Renal cortex interstitium (tissue), 15 donors: ENCODE results near the gene JPH4. TPM values are rescaled to one million over a fixed set of nuclear protein-coding genes. Genes with fewer than 3 reads are reported as not detected.

Source experiments
- DNase-seq, 11 donors: peaks; one replicate each; pipeline ENCODE4 v3.0.0-alpha.2; 2013; ENCODE audit warnings: low read depth in 9 of 11, low spot score in 4 of 11; ENCODE audit errors: extremely low read depth in 1 of 11
- long read RNA-seq, 16 experiments: transcript quantifications; one replicate each; lab custom pipeline, GENCODE V29; 2026
- polyA plus RNA-seq, 3 donors: library from polyadenylated mRNA; unstranded; fragments of 120-200 nt; gene quantifications; one replicate each; pipeline ENCODE4 v1.2.1, GENCODE V29; 2013; ENCODE audit not compliant: insufficient read length in 3 of 3

JPH4 gene
- polyA plus RNA-seq, result 10 to 100 TPM; 10.7 to 14.1 (median 11.6) TPM
- long read RNA-seq, donor 1, result 0 reads
- long read RNA-seq, donor 2, full-length matches to known transcripts, result 3 of 3 reads
- long read RNA-seq, donor 2, partial matches to known transcripts, result 0 of 3 reads
- long read RNA-seq, donor 2, other reads (novel, unspliced or antisense), result 0 of 3 reads
- long read RNA-seq, donor 3, full-length matches to known transcripts, result 5 of 10 reads
- long read RNA-seq, donor 3, partial matches to known transcripts, result 5 of 10 reads
- long read RNA-seq, donor 3, other reads (novel, unspliced or antisense), result 0 of 10 reads
- long read RNA-seq, donor 4, full-length matches to known transcripts, result 2 of 2 reads
- long read RNA-seq, donor 4, partial matches to known transcripts, result 0 of 2 reads
- long read RNA-seq, donor 4, other reads (novel, unspliced or antisense), result 0 of 2 reads
- long read RNA-seq, donor 5, result 0 reads
- long read RNA-seq, donor 6, full-length matches to known transcripts, result 2 of 2 reads
- long read RNA-seq, donor 6, partial matches to known transcripts, result 0 of 2 reads
- long read RNA-seq, donor 6, other reads (novel, unspliced or antisense), result 0 of 2 reads
- long read RNA-seq, donor 7, partial matches to known transcripts, result 0 of 1 reads
- long read RNA-seq, donor 7, other reads (novel, unspliced or antisense), result 0 of 1 reads
- long read RNA-seq, donor 8, result 0 reads
- long read RNA-seq, donor 9, full-length matches to known transcripts, result 2 of 2 reads
- long read RNA-seq, donor 9, partial matches to known transcripts, result 0 of 2 reads
- long read RNA-seq, donor 9, other reads (novel, unspliced or antisense), result 0 of 2 reads
- long read RNA-seq, donor 10, full-length matches to known transcripts, result 2 of 2 reads
- long read RNA-seq, donor 10, partial matches to known transcripts, result 0 of 2 reads
- long read RNA-seq, donor 10, other reads (novel, unspliced or antisense), result 0 of 2 reads
- long read RNA-seq, donor 11, full-length matches to known transcripts, result 4 of 4 reads
- long read RNA-seq, donor 11, partial matches to known transcripts, result 0 of 4 reads
- long read RNA-seq, donor 11, other reads (novel, unspliced or antisense), result 0 of 4 reads
- long read RNA-seq, donor 12, full-length matches to known transcripts, result 3 of 3 reads
- long read RNA-seq, donor 12, partial matches to known transcripts, result 0 of 3 reads
- long read RNA-seq, donor 12, other reads (novel, unspliced or antisense), result 0 of 3 reads
- long read RNA-seq, donor 13, result 0 reads
- long read RNA-seq, donor 14, full-length matches to known transcripts, result 1 of 1 reads
- long read RNA-seq, donor 14, partial matches to known transcripts, result 0 of 1 reads
- long read RNA-seq, donor 14, other reads (novel, unspliced or antisense), result 0 of 1 reads
- long read RNA-seq, donor 15, partial matches to known transcripts, result 0 of 1 reads
- long read RNA-seq, donor 15, other reads (novel, unspliced or antisense), result 0 of 1 reads
- long read RNA-seq, donor 16, full-length matches to known transcripts, result 3 of 15 reads
- long read RNA-seq, donor 16, partial matches to known transcripts, result 12 of 15 reads
- long read RNA-seq, donor 16, other reads (novel, unspliced or antisense), result 0 of 15 reads

DNA sequence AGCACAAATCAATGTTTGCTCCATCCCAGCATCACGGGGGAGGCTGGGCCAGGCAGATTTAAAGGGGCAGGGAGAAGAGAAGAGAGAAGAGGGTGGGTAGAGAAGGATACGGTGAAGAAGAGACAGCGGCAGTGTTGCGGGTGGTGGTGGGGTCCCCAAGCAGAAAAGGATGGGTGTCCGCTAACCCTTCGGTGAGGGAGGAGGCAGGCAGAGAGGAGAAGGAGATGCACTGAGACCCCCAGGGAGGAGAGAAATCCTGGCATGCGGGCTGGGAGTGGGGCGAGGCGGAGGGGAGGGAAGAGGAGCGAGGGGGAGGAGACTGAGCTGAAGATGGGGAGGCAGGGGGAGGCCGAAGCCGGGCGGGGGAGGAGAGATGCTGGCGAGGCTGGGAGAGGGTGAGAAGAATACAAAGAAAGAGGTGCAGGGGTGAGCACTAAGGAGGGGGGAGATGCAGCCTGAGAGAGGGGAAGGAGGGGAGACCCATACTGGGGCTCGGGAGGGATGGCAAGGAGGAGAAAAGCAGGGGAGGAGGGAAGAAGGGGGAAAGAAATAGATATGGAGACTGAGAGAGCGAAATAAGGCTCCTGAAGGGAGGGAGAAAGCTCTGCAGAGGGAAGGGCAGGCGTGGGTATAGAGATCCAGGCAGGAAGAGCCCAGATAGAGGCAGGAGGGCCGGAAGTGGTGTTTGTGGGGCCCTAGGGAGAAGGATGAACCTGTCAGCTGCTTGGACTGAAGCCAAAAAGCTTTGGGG lies at the start of gene JPH4:
JPH4 (minus strand) TSS at position 231 of the 751 bp plus-strand sequence. CDS start 1,337 bp downstream, outside the sequence.
- peak in 1 of 11 donors; percentile 43 for DNase-seq

DNA sequence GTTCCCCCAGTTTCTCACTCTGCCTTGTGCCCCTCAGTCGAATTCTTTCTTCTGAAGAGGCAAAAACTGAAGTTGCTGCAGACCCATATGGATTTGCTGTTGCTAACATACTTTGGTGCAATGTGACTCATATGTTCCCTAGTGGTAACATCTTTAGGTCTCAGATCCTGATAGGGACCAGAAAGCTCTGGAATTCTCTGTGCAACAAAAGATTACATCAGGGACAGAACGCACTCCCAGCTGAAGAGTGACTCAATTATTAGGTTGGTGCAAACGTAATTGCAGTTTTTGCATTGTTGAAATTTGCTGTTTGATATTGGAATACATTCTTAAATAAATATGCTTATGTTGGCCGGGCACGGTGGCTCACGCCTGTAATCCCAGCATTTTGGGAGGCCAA lies 49.4 kb upstream of the JPH4 start:
- DNase-seq, result no peak

DNA sequence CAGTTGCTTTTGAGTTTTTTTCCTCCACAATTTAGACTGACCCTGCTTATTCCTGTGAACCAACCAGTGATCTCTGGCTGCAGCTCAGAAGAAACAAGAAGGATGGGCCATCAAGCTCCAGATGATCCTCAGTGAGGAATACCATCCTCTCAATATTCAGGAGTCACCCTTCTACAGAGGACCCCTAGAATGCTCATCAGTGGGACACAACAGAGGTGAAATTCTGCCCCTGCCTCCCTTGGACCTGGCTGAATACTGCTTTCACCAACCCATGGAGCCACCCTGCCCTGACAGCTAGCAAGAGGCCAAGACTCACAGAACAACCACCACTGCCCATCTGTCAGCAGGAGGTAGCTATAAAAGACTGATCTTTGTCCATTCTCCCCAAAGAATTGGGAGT lies 48.4 kb upstream of the JPH4 start:
- no peak for DNase-seq

DNA sequence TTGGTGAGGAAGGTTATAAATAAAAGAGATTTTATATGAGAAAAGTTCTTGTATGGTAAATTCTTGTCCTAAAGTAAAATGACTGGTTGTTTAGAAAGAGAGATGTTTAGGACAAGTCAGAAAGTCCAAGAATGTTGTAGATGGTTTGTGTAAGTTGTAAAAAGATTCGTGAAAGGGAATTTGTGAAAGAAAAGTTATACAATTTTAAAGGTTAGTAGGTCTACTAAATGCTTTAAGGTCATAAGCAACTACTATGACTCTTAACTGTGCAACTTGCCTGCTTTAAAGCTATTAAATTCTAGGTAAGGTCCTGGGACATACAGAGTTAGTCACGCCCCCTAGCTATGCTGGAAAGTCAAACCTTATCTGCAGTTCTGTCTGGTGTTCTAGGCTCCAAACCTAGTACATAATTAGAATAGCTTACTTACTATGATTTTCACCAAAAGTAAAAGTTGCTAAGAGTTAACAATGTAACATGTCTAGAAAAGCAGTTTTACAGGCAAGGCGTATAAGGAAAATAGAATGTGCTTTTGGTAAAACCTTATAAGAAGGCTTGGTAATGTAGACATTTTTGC lies 46.3 kb upstream of the JPH4 start:
- no peak for DNase-seq

DNA sequence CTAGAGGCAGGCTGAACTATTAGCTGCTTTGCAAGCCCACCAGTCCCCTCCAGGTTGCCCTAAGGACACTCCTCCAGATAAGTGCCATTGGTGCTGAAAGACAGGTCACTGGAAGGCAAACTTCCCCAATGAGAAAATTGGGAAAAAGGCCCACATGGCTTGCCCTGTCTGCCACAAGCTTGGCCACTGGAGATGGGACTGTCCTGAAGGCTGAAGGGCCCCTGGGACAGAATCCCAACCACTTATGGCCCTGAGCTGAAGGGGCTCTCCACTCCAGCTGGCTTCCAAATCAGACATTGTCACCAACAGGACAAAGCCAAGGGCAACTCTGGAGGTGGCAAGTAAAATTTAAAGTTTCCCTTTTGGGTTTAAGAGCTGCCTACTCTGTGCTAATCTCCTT lies 45.4 kb upstream of the JPH4 start:
- DNase-seq, result no peak

DNA sequence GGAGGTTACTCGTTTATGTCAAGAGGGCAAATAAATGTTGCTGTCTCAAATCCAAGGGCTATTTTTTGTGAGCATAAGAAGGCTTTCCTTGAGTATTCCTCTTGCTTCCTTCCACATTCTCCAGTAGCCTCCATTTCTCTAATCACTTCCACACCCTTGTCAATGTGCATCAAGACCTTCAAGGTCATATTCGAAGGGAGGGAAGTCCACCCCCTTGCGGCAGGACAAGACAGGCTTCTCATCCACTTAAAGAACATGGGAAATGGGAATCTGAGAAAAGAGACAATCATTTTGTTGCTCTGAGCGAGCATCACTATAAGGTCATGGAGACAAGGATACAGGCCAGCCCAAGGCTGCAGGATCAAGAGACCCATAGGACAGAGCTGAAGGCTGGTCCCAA lies 44.4 kb upstream of the JPH4 start:
- no peak for DNase-seq

DNA sequence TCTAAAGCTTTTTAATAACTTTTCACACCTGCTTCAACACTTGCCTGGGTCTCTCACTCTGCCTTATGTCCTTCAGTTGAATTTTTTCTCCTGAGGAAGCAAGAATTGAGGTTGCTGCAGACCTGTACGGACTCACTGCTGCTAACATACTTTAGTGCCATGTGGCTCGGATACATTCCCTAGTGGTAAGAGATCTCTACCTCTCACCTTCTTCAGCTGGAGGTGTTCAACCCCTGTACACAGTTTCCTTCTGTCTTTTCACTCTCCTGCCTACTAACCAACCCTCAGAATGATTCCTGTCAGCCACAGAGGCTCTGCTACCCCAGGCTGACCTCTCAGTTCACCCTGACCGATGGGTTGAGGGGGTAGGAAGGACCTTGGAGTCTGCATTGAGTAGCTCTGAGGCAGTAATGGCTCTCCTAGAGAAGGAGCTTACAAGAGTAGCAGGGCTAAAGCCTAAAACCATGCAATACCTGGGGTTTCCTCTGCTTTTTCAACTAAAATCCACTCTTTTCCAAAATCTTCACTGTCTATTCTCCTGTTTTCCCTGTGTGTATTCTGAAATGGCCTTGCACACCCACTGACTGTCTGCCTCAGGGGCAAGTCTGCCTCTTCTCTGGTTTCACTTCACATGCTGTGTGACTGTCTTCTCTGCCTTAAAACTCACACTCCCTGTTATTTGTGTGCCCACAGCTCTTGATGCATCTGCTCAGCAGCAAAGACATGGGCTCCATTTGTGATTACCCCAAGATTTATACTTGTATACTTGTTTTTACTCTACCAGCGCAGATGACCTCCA lies 43.5 kb upstream of the JPH4 start:
- DNase-seq, result no peak

DNA sequence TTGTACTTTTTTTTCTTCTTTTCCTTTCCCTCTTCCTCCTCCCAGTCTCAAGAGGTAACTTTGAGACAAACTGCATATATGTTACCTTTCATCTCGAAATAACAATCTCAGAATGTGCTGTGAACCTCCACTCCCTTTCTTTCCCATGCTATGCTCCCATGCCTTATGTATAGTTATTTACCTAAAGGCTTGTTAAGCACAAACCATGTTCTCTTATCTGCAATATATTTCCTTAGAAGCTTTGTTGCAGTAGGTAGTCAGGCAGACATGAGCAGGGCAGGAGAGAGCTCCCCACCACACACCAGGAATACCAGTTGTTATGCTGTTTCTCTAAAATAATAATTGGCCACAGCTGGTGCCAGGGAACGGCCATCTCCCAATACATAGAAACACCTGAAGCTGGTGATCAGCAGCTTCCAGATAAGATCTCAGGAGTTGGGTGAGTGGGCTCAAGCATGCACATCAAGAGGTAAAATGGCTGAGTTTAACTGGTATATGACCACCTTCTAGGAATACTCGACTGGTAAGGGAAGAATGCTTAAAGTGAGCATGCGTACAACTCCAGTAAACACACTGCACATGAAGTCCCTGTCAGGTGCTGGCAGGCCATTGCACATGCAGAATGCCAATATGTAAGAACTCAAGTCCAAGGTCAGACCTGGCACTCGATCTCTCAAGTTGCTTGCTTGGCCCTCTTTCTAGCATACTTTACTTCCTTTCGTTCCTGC lies 42.8 kb upstream of the JPH4 start:
- DNase-seq, result no peak

DNA sequence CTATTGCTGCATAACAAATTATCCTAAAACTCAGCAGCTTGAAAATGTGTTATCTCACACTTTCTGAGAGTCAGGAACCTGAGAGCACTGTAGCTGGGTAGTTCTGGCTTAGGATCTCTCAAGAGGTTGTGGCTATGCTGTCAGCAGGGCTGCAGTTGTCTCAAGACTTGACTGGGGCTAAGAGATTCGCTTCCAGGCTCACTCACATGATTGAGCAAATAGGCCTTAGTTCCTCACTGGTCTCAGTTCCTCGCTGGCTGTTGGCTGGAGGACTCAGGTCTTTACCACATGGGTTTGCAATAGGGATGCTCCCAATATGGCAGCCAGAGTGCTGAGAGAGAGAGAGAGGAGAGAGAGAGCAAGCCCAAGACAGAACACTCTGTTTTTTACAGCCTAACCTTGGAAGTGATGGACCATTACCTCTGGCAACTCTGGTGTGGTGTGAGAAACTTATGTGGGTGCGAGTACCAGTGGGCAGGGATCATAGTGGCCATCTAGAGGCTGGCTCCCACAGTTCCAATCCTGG lies 41.6 kb upstream of the JPH4 start:
- DNase-seq, result no peak

DNA sequence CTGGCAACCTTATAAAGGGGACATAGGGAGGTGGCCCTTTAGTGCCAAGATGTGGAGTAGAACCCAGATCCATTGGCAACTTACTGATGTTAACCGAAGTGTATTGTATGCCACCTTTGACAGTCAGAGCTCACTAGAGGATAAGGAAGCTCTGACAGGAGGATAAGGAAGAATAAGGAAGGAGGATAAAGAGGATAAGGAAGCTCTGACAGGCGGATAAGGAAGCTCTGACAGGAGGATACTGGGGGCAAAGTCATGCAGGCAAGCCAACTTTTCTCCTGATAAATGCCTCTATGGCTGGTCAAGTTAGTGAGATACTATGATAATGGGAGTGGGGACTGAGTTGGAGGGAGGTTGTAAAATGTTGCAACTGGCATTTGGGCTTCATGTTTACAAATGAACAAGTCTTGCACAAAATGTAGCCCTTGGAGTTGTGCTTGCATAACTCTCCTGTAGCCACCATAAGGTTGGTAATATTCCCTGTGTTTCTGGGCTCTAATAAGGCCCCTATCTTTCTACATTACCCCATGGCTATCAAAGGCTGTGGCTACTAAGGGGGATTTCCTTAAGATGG lies 39.9 kb upstream of the JPH4 start:
- no peak for DNase-seq

DNA sequence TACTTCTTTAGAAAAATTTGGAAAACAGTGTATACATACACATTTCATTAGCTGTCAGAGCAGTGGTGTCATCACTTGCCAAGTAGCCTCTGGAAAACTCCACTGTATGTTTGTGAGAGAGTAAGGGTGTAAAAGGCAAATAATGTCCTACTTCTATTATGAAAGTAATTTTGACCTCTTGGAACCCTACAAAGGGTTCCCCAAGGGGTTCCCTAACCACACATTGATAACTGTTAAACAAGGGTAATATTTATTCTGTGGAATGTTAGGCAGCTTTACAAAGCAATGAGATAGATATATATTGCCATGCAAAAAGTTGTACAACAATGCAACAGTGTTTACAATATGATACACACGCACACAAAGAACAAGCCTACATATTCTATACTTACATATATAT lies 38.9 kb upstream of the JPH4 start:
- no peak for DNase-seq

DNA sequence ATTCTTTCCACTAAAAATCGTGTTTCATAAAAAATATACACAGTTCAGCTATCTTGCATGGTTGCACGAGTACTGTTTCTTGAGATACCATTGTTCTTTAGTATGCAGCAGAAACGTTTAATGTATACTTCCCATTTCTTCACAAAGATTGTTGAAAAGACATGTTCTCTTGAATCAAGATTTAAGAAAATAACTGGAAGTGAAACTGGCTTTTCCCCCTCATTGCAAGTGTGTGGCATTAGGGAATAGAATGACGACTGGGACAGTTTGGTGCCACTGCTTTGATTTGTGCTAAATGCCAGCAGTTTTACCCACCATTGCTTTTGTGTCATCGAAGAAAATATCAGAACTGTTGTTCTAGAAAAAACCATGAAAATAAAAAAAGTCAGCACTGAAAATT lies 37.3 kb upstream of the JPH4 start:
- DNase-seq, result no peak

DNA sequence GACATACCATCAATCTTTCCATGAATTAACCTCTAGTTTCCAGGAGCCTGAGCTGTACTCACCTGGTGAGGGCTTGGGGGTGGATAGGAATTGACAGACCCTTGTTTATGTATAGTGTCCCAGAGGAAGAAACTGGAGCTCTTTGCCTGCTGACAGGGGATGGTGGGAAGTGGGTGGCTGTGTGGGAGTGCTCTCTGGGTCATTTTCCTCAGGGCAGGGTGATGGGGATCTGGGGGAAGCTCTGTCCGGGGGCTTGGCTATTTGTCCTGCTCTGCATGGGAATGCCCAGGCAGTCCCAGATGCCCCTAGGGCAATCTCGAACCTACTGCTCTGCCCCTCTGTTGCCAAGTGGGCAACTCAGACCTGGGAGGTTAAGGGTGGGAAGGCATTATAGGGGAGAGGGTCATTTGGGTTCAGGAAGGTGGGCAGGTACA lies 35.8 kb upstream of the JPH4 start:
- DNase-seq, result no peak

DNA sequence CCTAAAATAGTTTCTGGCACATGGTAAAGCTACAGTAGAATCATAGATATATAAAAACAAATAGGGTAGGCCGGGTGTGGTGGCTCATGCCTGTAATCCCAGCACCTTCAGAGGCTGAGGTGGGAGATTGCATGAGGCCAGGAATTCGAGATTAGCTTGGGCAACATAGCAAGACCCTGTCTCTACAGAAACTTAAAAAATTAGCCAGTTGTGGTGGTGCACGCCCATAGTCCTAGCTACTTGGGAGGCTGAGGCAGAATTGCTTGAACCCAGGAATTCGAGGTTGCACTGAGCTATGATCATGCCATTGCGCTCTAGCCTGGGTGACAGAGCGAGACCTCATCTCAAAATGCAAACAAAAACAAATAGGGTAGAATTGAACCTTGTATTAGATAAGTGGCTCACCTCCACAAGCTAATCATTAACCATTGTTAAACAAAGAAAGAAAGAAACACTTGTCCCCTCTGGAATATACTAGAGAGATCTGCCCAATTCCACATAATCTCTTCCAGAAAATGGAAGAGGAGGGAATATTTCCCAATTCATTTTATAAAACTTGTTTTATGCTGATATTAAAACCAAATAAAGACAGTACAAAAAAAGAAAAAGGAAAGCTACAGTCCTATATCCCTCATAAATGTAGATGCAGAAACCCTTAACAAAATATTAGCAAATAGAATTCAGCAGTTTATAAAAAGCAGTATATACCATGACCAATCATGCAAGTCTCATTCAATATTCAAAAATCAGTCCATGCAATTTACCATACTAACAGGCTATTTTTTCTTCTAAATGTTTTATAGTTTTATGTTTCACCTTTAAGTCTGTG lies 34.9 kb upstream of the JPH4 start:
- no peak for DNase-seq

DNA sequence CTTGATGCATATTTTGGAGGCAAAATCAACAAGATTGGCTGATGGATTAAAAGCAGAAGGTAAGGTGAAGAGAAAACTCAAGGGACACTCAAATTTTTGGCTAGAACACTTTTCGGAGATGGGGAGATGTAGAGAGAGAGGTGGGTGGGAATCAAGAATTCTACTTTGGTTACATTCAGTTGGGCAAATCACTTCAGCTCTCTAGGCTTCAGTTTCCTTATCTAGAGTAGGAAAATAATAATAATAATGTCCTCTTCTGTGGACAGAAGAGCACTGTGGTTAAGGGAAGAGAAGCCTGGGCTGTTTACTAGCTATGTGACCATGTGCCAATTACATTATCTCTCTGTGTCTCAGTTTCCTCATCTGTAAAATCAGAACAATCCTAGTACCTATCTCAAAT lies 34.2 kb upstream of the JPH4 start:
- no peak for DNase-seq
